ENCODE data around the gene TRPM3. TPM values are rescaled to one million over a fixed set of nuclear protein-coding genes. Genes with fewer than 3 reads are reported as not detected.

The TRPM3 gene
- total RNA-seq, 1 experiment from 2014 or later, result 0.26 TPM

DNA sequence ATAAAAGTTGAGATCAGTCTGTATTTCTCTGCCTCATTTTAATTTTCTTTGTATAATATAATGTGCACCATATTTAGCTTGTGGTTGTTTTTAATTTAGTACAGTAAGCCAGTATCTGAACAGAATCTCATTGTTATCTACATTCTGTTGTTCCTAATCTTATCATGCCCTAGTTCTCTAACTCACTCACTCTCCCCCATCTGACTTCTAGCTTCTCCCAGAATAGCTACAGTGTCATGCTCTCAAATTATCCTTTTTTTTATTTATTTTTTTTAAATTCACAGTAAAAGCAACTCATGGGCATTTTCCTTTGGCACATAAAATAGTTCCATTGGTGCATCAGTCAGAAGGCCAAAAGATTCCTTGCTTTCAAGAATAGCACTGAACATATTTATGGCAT is 156.6 kb downstream of the TRPM3 start:
- Histone ChIP-seq H3K36me3 (ENCODE audit: low read depth) (no peaks in the 10 kb centered on the region), H3K4me2 (no peak overlapping the region), H3K4me1 (replicated peaks; ENCODE audit: insufficient read depth) (0 out of 2 replicates have a peak, but pooled peaks cover 9% of the 10 kb centered on the region), H3F3A (ENCODE audit: insufficient read depth, low read depth) (no peaks in the 10 kb centered on the region), H3K27me3 (ENCODE audit: insufficient read depth, low read depth) (no peaks in the 10 kb centered on the region), H3K9me3 (ENCODE audit: insufficient read depth, low read depth) (no peaks in the 10 kb centered on the region), H3K27ac (no peak overlapping the region), H2AFZ (no peak overlapping the region), H3K79me2 (ENCODE audit: low read depth) (no peaks in the 10 kb centered on the region), H4K20me1 (ENCODE audit: insufficient read depth) (no peaks in the 10 kb centered on the region), H3K9me2 (ENCODE audit: insufficient read depth) (peaks cover 5% of the 10 kb centered on the region; the same call in 1 of the 2 replicates), H3K4me3 (no peak overlapping the region)
- TF ChIP-seq CTCF (conservative IDR thresholded peaks at IDR 0.05) (no peak), EZH2 (IDR thresholded peaks at IDR 0.05; ENCODE audit: low read depth) (no peak)
- no TSS peak for BruUV-seq (replicated peaks)
- CTCF ChIA-PET, result no interaction called here
- intact Hi-C loops (cut with micrococcal nuclease; ENCODE audit: unreplicated experiment), result loop anchor here (5.0 kb wide), 1 partner anchor 38 kb away; no protein-coding TSS in a partner anchor
- POLR2A ChIA-PET (ENCODE audit: unreplicated experiment), result no interaction called here
- DNase-seq, result no peak

DNA sequence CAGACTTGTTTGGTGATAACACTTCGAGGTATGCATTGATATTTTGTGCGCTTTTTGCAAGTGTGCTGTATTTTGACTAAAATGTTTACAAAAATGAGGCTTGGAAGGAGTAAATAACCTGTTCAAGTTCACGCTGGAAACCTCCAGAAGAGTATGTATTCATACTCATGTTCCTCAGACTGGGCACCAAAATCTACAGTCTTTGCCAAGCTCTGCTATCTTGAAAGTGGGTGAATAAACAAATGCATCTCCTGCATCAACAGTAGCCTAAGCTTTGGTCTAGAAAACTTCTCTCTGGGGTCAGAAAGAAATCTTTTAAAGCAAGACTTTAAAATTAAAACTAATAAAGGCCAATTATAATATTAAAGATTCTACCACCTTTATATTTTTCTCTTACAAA is 157.9 kb downstream of the TRPM3 start:
- POLR2A ChIA-PET (ENCODE audit: unreplicated experiment), result no interaction called here
- no peaks in the 10 kb centered on the region for H3K9me3 ChIP-seq (ENCODE audit: insufficient read depth, low read depth)
- H3F3A ChIP-seq (ENCODE audit: insufficient read depth, low read depth), result no peaks in the 10 kb centered on the region
- H4K20me1 ChIP-seq (ENCODE audit: insufficient read depth), result no peaks in the 10 kb centered on the region
- H3K4me1 ChIP-seq (replicated peaks; ENCODE audit: insufficient read depth), result 0 out of 2 replicates have a peak, but pooled peaks cover 9% of the 10 kb centered on the region
- H3K9me2 ChIP-seq (ENCODE audit: insufficient read depth), result peaks cover 5% of the 10 kb centered on the region; the same call in 1 of the 2 replicates
- no TSS peak for BruUV-seq (replicated peaks)
- H3K27ac ChIP-seq, result no peak overlapping the region
- H3K79me2 ChIP-seq (ENCODE audit: low read depth), result no peaks in the 10 kb centered on the region
- no peak for TF ChIP-seq CTCF (conservative IDR thresholded peaks at IDR 0.05)
- no peak for TF ChIP-seq EZH2 (IDR thresholded peaks at IDR 0.05; ENCODE audit: low read depth)
- DNase-seq, result no peak
- CTCF ChIA-PET, result interaction anchor here (0.5 kb wide), 1 partner anchor 38 kb away, joined by 4 read pairs; no protein-coding TSS in a partner anchor
- no peaks in the 10 kb centered on the region for H3K27me3 ChIP-seq (ENCODE audit: insufficient read depth, low read depth)
- H3K36me3 ChIP-seq (ENCODE audit: low read depth), result no peaks in the 10 kb centered on the region
- no peak overlapping the region for H3K4me2 ChIP-seq
- intact Hi-C loops (cut with micrococcal nuclease; ENCODE audit: unreplicated experiment), result loop anchor here (1.0 to 5.0 kb wide), 2 partner anchors 9 to 36 kb away; no protein-coding TSS in a partner anchor
- H2AFZ ChIP-seq, result no peak overlapping the region
- H3K4me3 ChIP-seq, result no peak overlapping the region

DNA sequence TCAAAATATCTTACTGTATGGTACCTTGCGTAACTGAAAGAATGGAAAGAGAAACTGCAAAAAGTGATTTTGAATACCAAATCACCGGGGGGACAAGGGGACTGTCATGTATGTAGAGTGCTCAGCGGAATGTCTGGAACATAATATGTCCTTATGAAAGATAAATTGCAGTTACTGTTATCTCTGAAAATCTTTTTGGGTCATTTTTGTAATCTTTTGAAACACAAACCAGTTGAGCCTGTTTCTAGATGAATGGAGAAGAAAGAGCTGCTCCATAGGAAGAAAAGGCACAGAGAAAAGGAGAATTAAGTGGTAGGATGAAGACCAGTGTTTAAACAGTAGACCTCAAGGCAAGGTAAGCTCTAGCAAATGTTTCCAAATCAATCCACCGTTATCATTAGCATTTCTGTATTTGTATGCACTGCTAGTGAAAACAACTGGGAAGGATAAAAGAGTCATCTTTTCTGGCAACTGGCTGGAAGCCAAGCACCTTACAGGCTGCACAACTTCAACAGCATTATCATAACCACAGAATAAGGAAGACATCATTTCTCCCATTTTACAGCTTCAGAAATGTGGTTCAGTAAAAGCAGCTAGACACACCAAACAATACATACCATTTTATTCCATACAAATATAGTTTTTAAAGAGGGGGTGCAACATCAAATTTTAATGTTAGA is 158.5 kb downstream of the TRPM3 start:
- no peak overlapping the region for H3K4me3 ChIP-seq
- no peaks in the 10 kb centered on the region for H3K79me2 ChIP-seq (ENCODE audit: low read depth)
- no TSS peak for BruUV-seq (replicated peaks)
- no peaks in the 10 kb centered on the region for H3K27me3 ChIP-seq (ENCODE audit: insufficient read depth, low read depth)
- H3K27ac ChIP-seq, result no peak overlapping the region
- H4K20me1 ChIP-seq (ENCODE audit: insufficient read depth), result no peaks in the 10 kb centered on the region
- TF ChIP-seq CTCF (conservative IDR thresholded peaks at IDR 0.05), result no peak
- no peak for TF ChIP-seq EZH2 (IDR thresholded peaks at IDR 0.05; ENCODE audit: low read depth)
- ChIA-PET POLR2A (ENCODE audit: unreplicated experiment) (no interaction called here), CTCF (no interaction called here)
- H3K4me2 ChIP-seq, result no peak overlapping the region
- intact Hi-C loops (cut with micrococcal nuclease; ENCODE audit: unreplicated experiment), result loop anchor here (1.0 to 5.0 kb wide), 2 partner anchors 9 to 36 kb away; no protein-coding TSS in a partner anchor
- H3K4me1 ChIP-seq (replicated peaks; ENCODE audit: insufficient read depth), result 0 out of 2 replicates have a peak, but pooled peaks cover 9% of the 10 kb centered on the region
- H3K9me3 ChIP-seq (ENCODE audit: insufficient read depth, low read depth), result no peaks in the 10 kb centered on the region
- H3K9me2 ChIP-seq (ENCODE audit: insufficient read depth), result peaks cover 5% of the 10 kb centered on the region; the same call in 1 of the 2 replicates
- H3F3A ChIP-seq (ENCODE audit: insufficient read depth, low read depth), result no peaks in the 10 kb centered on the region
- peak in 1 of 2 experiments; percentile 38 for DNase-seq
- H2AFZ ChIP-seq, result no peak overlapping the region
- H3K36me3 ChIP-seq (ENCODE audit: low read depth), result no peaks in the 10 kb centered on the region
